ENCODE data around the gene DLGAP3. TPM values are rescaled to one million over a fixed set of nuclear protein-coding genes. Genes with fewer than 3 reads are reported as not detected.

DLGAP3 gene
- total and polyA plus RNA-seq, 12 donors = 0.07 to 0.35 (median 0.13) TPM; not detected in 6

DNA sequence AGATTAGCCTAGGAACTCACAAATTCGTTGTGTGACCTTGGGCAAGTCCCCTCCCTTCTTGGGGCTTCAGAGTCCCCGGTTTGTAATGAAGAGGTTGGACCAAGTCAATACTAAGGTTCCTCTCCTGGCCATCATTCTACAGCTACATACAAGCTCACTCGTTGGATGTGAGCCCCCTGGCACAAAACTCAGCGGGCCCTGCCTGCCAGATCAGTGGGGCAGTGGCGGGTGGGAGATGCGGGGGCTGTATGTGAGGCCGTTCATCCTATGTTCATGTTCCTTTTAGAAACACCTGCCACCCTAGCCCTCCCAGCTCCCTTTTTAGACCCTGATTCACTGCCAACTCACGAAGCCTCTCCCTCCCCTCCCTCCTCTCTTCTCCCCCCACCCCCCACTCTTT lies 2.1 kb downstream of the DLGAP3 start:
- no peaks in the 10 kb centered on the region for H3K36me3 ChIP-seq
- H3K9me3 ChIP-seq = no peaks in the 10 kb centered on the region
- ATAC-seq (no peak), DNase-seq (no peak)
- peaks cover 4 to 13% (median 9%) of the 10 kb centered on the region in 9 donors for H3K4me1 ChIP-seq
- intact Hi-C loops (cut with DNase I) = no loop called here
- peaks cover 11 to 93% (median 74%) of the 10 kb centered on the region in 7 donors for H3K27me3 ChIP-seq
- TF ChIP-seq, protein P1, sequence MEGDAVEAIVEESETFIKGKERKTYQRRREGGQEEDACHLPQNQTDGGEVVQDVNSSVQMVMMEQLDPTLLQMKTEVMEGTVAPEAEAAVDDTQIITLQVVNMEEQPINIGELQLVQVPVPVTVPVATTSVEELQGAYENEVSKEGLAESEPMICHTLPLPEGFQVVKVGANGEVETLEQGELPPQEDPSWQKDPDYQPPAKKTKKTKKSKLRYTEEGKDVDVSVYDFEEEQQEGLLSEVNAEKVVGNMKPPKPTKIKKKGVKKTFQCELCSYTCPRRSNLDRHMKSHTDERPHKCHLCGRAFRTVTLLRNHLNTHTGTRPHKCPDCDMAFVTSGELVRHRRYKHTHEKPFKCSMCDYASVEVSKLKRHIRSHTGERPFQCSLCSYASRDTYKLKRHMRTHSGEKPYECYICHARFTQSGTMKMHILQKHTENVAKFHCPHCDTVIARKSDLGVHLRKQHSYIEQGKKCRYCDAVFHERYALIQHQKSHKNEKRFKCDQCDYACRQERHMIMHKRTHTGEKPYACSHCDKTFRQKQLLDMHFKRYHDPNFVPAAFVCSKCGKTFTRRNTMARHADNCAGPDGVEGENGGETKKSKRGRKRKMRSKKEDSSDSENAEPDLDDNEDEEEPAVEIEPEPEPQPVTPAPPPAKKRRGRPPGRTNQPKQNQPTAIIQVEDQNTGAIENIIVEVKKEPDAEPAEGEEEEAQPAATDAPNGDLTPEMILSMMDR (IDR thresholded peaks at IDR 0.05) = no peak
- H3K27ac ChIP-seq = no peak overlapping the region
- WGBS, 2 donors = 58 to 62% methylated on average over 8 of the region's 8 CpGs
- no peak overlapping the region for H3K4me3 ChIP-seq

DNA sequence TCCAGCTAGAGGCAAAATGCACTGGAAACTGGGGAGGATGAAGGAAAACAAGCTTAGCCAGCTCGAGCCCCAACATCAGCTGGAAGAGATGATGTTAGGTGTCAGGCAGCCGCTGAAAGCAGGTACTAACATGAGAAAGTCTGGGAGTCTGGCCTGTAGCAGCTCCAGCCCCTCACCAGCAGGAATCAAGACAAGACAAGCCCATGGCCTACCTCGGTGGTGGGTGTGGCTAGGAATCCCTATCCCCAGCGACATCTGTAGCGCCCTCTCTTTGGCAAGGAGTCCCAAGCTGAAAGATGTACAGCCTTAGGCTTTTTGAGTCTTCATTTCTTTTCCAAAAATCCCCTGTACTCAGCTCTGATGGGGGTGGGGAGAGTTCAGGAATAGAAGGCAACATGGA lies 2.6 kb downstream of the DLGAP3 start:
- intact Hi-C loops (cut with DNase I) = no loop called here
- ATAC-seq = no peak
- Histone ChIP-seq H3K27ac (no peak overlapping the region), H3K27me3 (peaks cover 11 to 92% (median 76%) of the 10 kb centered on the region in 7 donors), H3K4me1 (peaks cover 4 to 13% (median 9%) of the 10 kb centered on the region in 9 donors), H3K9me3 (no peaks in the 10 kb centered on the region), H3K4me3 (no peak overlapping the region), H3K36me3 (no peaks in the 10 kb centered on the region)
- no peak for DNase-seq
- TF ChIP-seq, protein P1 (IDR thresholded peaks at IDR 0.05) = no peak
- 19 to 24% methylated on average over 5 of the region's 5 CpGs for WGBS, 2 donors

DNA sequence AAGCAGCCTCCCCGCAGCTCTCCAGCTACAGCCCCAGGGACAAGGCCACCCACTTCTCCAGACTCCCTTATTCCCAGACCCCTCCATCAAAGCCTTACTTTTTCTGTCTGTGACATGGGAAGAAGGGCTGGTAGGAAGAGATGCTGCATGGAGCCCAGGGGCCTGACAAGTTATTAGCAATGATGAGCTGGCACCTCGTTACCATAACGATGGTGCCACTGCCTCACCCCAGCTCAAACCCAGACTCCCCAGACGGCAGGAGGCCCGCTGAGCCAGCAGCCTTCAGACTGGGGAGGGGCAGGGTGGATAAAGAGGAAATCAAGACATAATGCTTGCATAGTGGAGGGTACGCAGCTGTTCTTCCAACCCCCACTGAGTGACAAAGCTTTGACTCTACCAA lies 3.3 kb downstream of the DLGAP3 start:
- intact Hi-C loops (cut with DNase I) = no loop called here
- peaks cover 4 to 13% (median 9%) of the 10 kb centered on the region in 9 donors for H3K4me1 ChIP-seq
- ATAC-seq (no peak), DNase-seq (no peak)
- no peak overlapping the region for H3K27ac ChIP-seq
- WGBS, 2 donors = 58 to 63% methylated on average over 6 of the region's 6 CpGs
- TF ChIP-seq, protein P1 (IDR thresholded peaks at IDR 0.05) = no peak
- H3K27me3 ChIP-seq = peaks cover 11 to 93% (median 82%) of the 10 kb centered on the region in 7 donors
- no peak overlapping the region for H3K4me3 ChIP-seq
- H3K9me3 ChIP-seq = no peaks in the 10 kb centered on the region
- no peaks in the 10 kb centered on the region for H3K36me3 ChIP-seq

DNA sequence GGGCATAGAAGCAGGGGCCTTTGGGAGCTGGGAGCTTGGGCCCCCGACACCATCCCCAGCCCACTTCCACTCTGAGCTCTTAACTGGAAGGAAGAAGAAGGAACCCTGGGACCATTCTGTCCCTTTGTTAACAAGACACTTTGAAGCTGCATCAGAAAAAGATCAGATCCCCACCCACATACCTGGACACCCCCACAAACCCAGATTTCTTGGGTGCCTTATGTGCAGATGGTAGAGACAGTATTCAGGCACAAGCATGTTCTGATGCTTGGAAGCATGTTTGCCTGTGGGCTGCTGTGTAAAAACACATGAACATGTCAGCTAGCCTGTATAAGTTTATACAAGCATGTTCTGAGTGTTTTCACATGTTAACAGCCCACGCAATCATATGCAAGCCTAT lies 3.7 kb downstream of the DLGAP3 start:
- ATAC-seq = no peak
- H3K4me1 ChIP-seq = peaks cover 4 to 13% (median 9%) of the 10 kb centered on the region in 9 donors
- intact Hi-C loops (cut with DNase I) = no loop called here
- TF ChIP-seq, protein P1 (IDR thresholded peaks at IDR 0.05) = no peak
- H3K4me3 ChIP-seq = no peak overlapping the region
- H3K27ac ChIP-seq = no peak overlapping the region
- H3K9me3 ChIP-seq = no peaks in the 10 kb centered on the region
- WGBS, 2 donors = 73 to 91% methylated on average over 2 of the region's 2 CpGs
- H3K27me3 ChIP-seq = peaks cover 9 to 92% (median 81%) of the 10 kb centered on the region in 7 donors
- no peaks in the 10 kb centered on the region for H3K36me3 ChIP-seq
- no peak for DNase-seq

Data from heart right ventricle (tissue), 16 donors.